WI38 (cell line): ENCODE data around the gene AKT1S1.

Source experiments
- H3K4me3 ChIP-seq: 2 replicates; pipeline ENCODE4 v1.5.1; 2011; ENCODE audit warnings: low read depth, mild to moderate bottlenecking, control low read depth, low read length
- TF ChIP-seq, protein P1 (sequence below): IDR thresholded peaks from 2 replicates; pipeline ENCODE4 v1.5.1; 2012; ENCODE audit warnings: low read depth, mild to moderate bottlenecking, control low read depth, low read length

The AKT1S1 gene

DNA sequence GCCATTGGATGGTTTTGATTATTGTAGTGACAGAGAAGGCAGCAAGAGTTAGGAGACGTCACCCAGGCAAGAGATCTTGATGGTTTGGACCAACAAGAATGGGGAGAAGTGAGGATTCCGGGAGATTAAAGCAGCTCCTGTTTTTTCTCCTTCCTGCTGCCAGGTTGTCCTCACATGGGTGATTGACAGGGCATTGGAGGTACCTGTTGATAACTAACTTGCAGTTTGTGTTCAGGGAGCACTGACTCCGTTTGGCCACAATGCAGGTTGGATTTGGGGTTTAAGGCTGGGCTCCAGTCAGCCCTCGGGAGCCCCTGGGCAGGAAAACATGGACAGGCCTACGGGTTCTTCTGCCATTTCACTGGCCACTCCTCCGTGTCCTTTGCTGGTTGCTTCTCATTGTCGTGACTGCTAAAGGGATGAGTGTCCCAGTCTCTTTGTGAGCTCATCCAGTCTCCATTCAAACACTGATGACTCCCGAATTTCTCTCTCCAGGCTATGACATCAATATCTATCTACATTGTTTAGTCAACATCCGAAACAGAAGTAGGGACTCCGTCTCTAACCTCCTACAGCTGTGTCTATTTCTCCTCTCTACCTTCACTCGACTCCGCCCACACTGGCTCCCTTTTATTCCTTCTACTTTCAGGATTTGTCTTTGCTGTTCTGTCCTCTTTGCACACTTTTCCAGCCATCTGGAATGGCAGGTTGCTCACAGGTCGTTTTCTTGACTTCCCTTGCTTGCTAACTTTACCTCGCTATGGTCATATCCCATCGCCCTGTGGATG, 27.5 kb downstream of the AKT1S1 start:
- H3K4me3 ChIP-seq, result no peak overlapping the region
- TF ChIP-seq, protein P1, sequence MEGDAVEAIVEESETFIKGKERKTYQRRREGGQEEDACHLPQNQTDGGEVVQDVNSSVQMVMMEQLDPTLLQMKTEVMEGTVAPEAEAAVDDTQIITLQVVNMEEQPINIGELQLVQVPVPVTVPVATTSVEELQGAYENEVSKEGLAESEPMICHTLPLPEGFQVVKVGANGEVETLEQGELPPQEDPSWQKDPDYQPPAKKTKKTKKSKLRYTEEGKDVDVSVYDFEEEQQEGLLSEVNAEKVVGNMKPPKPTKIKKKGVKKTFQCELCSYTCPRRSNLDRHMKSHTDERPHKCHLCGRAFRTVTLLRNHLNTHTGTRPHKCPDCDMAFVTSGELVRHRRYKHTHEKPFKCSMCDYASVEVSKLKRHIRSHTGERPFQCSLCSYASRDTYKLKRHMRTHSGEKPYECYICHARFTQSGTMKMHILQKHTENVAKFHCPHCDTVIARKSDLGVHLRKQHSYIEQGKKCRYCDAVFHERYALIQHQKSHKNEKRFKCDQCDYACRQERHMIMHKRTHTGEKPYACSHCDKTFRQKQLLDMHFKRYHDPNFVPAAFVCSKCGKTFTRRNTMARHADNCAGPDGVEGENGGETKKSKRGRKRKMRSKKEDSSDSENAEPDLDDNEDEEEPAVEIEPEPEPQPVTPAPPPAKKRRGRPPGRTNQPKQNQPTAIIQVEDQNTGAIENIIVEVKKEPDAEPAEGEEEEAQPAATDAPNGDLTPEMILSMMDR, result no peak

DNA sequence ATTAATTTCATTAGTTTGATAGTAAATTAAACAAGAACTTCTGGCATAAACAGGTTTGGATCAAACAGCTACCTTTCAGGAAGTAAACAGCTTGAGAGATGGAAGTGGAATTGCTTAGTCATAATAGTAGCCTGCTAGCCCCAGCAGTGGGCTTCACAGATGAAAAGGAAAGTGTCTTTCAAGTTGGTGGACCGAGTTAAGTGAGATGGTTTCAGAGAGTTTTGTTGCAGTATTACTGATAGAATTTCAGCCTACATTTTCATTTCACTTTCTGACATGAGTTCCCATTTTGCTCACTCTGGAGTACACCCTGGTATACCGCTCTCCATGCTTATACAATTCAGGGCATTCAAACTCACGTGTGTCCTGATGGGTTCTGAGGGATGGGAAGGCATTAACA, 28.2 kb downstream of the AKT1S1 start:
- no peak overlapping the region for H3K4me3 ChIP-seq
- TF ChIP-seq, protein P1, result no peak

DNA sequence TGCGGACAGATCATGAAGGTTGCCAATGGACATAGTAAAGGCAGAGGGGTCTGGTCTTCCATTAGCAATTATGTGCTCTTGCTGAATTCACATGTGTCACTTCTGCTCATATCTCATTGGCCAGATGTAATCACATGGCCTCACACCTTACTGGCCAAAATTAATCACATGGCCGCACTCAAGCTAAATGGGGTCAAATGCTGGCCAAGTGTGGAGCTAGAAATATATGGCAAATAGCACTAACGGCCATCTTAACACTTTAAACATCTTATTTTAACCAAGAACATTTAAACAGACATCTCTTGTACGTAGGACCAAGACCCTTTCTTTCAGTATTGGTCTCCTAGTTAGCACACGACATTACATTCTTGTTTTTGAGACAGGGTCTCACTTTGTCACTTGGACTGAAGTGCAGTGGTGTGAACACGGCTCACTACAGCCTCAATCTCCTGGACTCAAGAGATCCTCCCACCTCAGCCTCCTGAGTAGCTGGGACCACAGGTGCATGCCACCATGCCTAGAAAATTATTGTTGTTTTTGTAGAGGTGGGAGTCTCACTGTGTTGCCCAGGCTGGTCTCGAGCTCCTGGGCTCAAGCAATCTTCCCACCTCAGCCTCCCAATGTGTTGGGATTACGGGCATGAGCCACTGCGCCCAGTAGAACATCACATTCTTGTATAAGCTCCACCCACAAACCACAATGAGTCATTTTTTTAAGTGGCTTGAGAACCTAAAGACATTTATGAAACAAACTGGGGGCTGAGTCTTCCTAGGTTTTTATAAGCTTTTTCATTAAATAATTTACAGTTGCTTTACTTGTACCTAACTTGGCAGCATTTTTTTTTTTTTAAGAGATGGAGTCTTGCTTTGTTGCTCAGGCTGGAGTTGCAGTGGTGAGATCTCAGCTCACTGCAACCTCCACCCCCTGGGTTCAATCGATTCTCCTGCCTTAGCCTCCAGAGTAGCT, 29.1 kb downstream of the AKT1S1 start:
- TF ChIP-seq, protein P1, result no peak
- H3K4me3 ChIP-seq, result no peak overlapping the region

DNA sequence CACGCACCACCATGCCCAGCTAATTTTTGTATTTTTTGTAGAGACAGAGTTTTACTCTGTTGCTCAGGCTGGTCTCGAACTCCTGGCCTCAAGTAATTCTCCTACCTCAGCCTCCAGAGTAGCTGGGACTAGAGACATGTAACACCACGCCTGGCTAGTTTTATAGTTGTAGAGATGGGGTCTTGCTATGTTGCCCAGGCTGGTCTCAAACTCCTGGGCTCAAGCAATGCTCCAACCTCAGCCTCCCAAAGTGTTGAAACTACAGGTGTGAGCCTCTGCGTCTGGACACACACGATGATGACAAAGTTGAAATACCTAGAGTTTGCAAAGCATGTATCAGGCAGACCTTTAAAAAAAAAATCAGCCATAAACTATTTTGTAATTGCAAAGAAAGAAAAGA, 30.7 kb downstream of the AKT1S1 start:
- no peak overlapping the region for H3K4me3 ChIP-seq
- TF ChIP-seq, protein P1, result no peak

DNA sequence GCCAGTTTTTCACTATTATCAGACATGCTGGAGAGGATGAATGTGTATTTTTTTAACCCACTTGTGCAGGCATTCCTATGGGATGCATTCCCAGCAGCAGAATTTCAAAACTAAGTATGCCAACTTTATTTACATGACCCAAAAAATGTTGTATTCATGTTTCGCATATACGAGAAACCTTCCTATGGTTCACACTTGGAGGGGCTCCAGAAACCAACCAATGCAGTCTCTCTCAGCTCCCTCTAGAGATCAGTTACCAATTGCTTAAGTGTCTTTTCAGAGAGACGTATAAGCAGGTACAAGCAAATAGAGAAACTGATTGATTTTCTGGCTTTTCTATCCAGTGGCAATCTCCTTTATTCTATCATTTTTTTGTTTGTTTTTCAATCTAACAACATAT, 31.7 kb downstream of the AKT1S1 start:
- TF ChIP-seq, protein P1, result no peak
- H3K4me3 ChIP-seq, result no peak overlapping the region

DNA sequence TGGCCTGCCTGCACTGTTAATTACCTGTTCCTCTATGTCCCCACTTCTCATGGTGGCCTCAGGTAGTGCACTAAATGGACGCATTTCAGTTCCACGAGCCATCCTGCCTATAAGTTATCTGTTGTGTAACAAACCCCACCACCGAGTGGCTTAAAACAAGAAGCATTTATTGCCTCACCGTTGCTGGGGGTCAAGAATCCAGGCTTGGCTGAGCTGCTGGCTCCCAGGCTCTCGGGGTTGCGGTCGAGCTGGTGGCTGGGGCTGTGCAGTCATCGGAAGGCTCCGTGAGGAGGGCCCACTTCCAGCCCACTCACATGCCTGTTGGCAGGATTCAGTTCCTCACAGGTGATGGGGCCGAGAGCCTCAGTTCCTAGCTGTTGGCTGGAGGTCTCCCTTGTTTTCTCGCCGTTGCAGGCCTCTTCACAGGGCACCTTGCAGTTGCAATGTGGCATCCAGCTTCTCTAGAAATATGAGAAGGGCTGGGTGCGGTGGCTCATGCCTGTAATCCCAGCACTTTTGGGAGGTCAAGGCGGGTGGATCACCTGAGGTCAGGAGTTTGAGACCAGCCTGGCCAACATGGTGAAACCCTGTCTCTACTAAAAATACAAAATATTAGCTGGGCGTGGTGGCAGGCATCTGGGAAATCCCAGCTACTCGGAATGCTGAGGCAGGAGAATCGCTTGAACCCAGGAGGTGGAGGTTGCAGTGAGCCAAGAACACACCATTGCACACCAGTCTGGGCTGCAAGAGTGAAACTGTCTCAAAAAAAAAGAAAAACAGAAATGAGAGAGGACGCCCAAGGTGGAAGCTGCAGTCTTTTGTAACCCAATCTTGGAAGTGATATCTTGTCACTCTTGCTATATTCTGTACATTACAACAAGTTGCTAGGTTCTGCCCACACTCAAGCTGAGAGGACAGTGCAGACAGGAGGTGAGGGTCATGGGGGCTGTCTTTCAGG, 32.7 kb downstream of the AKT1S1 start:
- TF ChIP-seq, protein P1, result no peak
- no peak overlapping the region for H3K4me3 ChIP-seq
